NCI-H2081 treated with DMSO at 0.1 percent for 48 hours (cell line): Measurements from ENCODE around the gene JMJD4.

Source experiments
- DNase-seq: peaks from one replicate; lab custom pipeline; 2025; lab: John Stamatoyannopoulos, UW

The JMJD4 gene

GRCh38 chr1:227768640-227769039, 33.5 kb upstream of the JMJD4 start:
- DNase-seq, result no peak

GRCh38 chr1:227768125-227768439, 33.0 kb upstream of the JMJD4 start:
- no peak for DNase-seq

- DNase-seq, result no peak
Observed at GRCh38 chr1:227767401-227768124, 32.5 kb upstream of the JMJD4 start.

- no peak for DNase-seq
Observed at GRCh38 chr1:227766653-227767277, 31.7 kb upstream of the JMJD4 start.

- DNase-seq, result peak; percentile 89
Observed at GRCh38 chr1:227766015-227766634, 31.0 kb upstream of the JMJD4 start.

- DNase-seq, result no peak
Observed at GRCh38 chr1:227765261-227766014, 30.3 kb upstream of the JMJD4 start.

GRCh38 chr1:227764019-227764391, 28.9 kb upstream of the JMJD4 start:
- DNase-seq, result no peak

GRCh38 chr1:227763246-227764018, 28.3 kb upstream of the JMJD4 start:
- DNase-seq, result no peak

- peak; percentile 91 for DNase-seq
Observed at GRCh38 chr1:227762231-227762911, 27.3 kb upstream of the JMJD4 start.

GRCh38 chr1:227761621-227762230, 26.6 kb upstream of the JMJD4 start:
- DNase-seq, result no peak

GRCh38 chr1:227760377-227760776, 25.3 kb upstream of the JMJD4 start:
- no peak for DNase-seq

- no peak for DNase-seq
Observed at GRCh38 chr1:227759341-227760300, 24.5 kb upstream of the JMJD4 start.

- DNase-seq, result no peak
Observed at GRCh38 chr1:227758366-227758765, 23.3 kb upstream of the JMJD4 start.

- no peak for DNase-seq
Observed at GRCh38 chr1:227757781-227758180, 22.7 kb upstream of the JMJD4 start.

GRCh38 chr1:227756172-227756959, 21.3 kb upstream of the JMJD4 start:
- DNase-seq, result no peak

- no peak for DNase-seq
Observed at GRCh38 chr1:227754958-227755357, 19.9 kb upstream of the JMJD4 start.

GRCh38 chr1:227753999-227754711, 19.1 kb upstream of the JMJD4 start:
- no peak for DNase-seq
